H9 (cell line): Measurements from ENCODE around the gene HHATL. TPM values are rescaled to one million over a fixed set of nuclear protein-coding genes. Genes with fewer than 3 reads are reported as not detected.

Source experiments
- DNase-seq: peaks from one replicate; pipeline ENCODE4 v3.0.0-alpha.2; 2017
- H2AFZ ChIP-seq: one replicate; pipeline ENCODE4 v1.6.1; 2013; ENCODE audit warnings: mild to moderate bottlenecking, low read length, control low read depth, moderate library complexity
- H2AK5ac ChIP-seq: 2 replicates; pipeline ENCODE4 v1.6.1; 2013; ENCODE audit warnings: low read length, control low read depth, mixed read lengths; ENCODE audit not compliant: insufficient read length
- H2BK120ac ChIP-seq: one replicate; pipeline ENCODE4 v1.6.1; 2013; ENCODE audit warnings: low read depth, mild to moderate bottlenecking, low read length, control low read depth, inconsistent platforms; ENCODE audit not compliant: poor library complexity, severe bottlenecking
- H2BK12ac ChIP-seq: 2 replicates; pipeline ENCODE4 v1.6.1; 2013; ENCODE audit warnings: low read length, control low read depth, mixed read lengths, low read depth; ENCODE audit not compliant: insufficient read length
- H2BK15ac ChIP-seq: 2 replicates; pipeline ENCODE4 v1.6.1; 2013; ENCODE audit warnings: low read depth, low read length, control low read depth
- H2BK20ac ChIP-seq: one replicate; pipeline ENCODE4 v1.6.1; 2013; ENCODE audit warnings: low read depth, mild to moderate bottlenecking, low read length, control low read depth, inconsistent platforms; ENCODE audit not compliant: poor library complexity, severe bottlenecking
- H2BK5ac ChIP-seq: 2 replicates; pipeline ENCODE4 v1.6.1; 2013; ENCODE audit warnings: low read length, control low read depth, mixed read lengths; ENCODE audit not compliant: insufficient read length
- H3K14ac ChIP-seq: 2 replicates; pipeline ENCODE4 v1.6.1; 2013; ENCODE audit warnings: low read length, control low read depth; ENCODE audit not compliant: insufficient read depth
- H3K18ac ChIP-seq: 2 replicates; pipeline ENCODE4 v1.6.1; 2013; ENCODE audit warnings: low read depth, mild to moderate bottlenecking, mixed read lengths, low read length, control low read depth; ENCODE audit not compliant: insufficient read length
- H3K23ac ChIP-seq: 2 replicates; pipeline ENCODE4 v1.6.1; 2013; ENCODE audit warnings: low read length, control low read depth, mixed read lengths, low read depth; ENCODE audit not compliant: insufficient read length
- H3K23me2 ChIP-seq: 2 replicates; pipeline ENCODE4 v1.6.1; 2013; ENCODE audit warnings: low read depth, mild to moderate bottlenecking, mixed read lengths, low read length, control low read depth; ENCODE audit not compliant: insufficient read length, poor library complexity, severe bottlenecking
- H3K27ac ChIP-seq: 2 replicates; pipeline ENCODE4 v1.5.1; 2013; ENCODE audit warnings: low read length, control low read depth, mixed read lengths, low read depth; ENCODE audit not compliant: insufficient read length
- H3K27me3 ChIP-seq: 2 replicates; pipeline ENCODE4 v1.6.1; 2013; ENCODE audit warnings: low read length, control low read depth, inconsistent platforms; ENCODE audit not compliant: insufficient read depth
- H3K4ac ChIP-seq: 2 replicates; pipeline ENCODE4 v1.6.1; 2013; ENCODE audit warnings: low read depth, mild to moderate bottlenecking, control low read depth, inconsistent platforms, low read length, moderate library complexity
- H3K4me1 ChIP-seq: 2 replicates; pipeline ENCODE4 v1.6.1; 2013; ENCODE audit warnings: low read length, control low read depth, inconsistent platforms; ENCODE audit not compliant: insufficient read depth
- H3K4me2 ChIP-seq: 2 replicates; pipeline ENCODE4 v1.6.1; 2013; ENCODE audit warnings: low read length, control low read depth, mixed read lengths; ENCODE audit not compliant: insufficient read length, insufficient read depth
- H3K56ac ChIP-seq: 2 replicates; pipeline ENCODE4 v1.6.1; 2013; ENCODE audit warnings: low read depth, mild to moderate bottlenecking, mixed read lengths, low read length, control low read depth; ENCODE audit not compliant: insufficient read length
- H3K79me1 ChIP-seq: 2 replicates; pipeline ENCODE4 v1.6.1; 2013; ENCODE audit warnings: low read depth, mild to moderate bottlenecking, moderate library complexity, low read length, control low read depth, inconsistent platforms; ENCODE audit not compliant: insufficient read depth, poor library complexity, severe bottlenecking
- H3K79me2 ChIP-seq: 2 replicates; pipeline ENCODE4 v1.6.1; 2013; ENCODE audit warnings: low read length, control low read depth, inconsistent platforms; ENCODE audit not compliant: insufficient read depth
- H3K9ac ChIP-seq: 2 replicates; pipeline ENCODE4 v1.6.1; 2013; ENCODE audit warnings: low read length, control low read depth, mixed read lengths; ENCODE audit not compliant: insufficient read length; ENCODE audit errors: extremely low read depth
- H3K9me3 ChIP-seq: one replicate; pipeline ENCODE4 v1.6.1; 2013; ENCODE audit warnings: low read depth, low read length, inconsistent platforms; ENCODE audit not compliant: control insufficient read depth
- H3T11ph ChIP-seq: one replicate; pipeline ENCODE4 v1.6.1; 2013; ENCODE audit warnings: mild to moderate bottlenecking, low read length, control low read depth, inconsistent platforms
- H4K20me1 ChIP-seq: one replicate; pipeline ENCODE4 v1.6.1; 2013; ENCODE audit not compliant: control insufficient read depth, insufficient read length, insufficient read depth
- H4K5ac ChIP-seq: 2 replicates; pipeline ENCODE4 v1.6.1; 2013; ENCODE audit warnings: low read depth, mild to moderate bottlenecking, mixed read lengths, low read length, control low read depth; ENCODE audit not compliant: insufficient read length
- H4K8ac ChIP-seq: replicated peaks from 2 replicates; pipeline ENCODE4 v1.6.1; 2013; ENCODE audit warnings: low read length, control low read depth, mixed read lengths, low read depth; ENCODE audit not compliant: insufficient read length
- H4K91ac ChIP-seq: 2 replicates; pipeline ENCODE4 v1.6.1; 2013; ENCODE audit warnings: low read depth, mild to moderate bottlenecking, moderate library complexity, mixed read lengths, low read length, control low read depth; ENCODE audit not compliant: insufficient read length
- H3K27ac Mint-ChIP-seq, 3 experiments: 2 replicates in 2 of 3; 3 replicates in 1 of 3; pipeline ENCODE4 v1.8.0; 2020 to 2021; ENCODE audit warnings: mixed read lengths in 3 of 3, mild to moderate bottlenecking in 1 of 3, moderate library complexity in 1 of 3
- H3K27me3 Mint-ChIP-seq: 2 replicates; pipeline ENCODE4 v1.8.0; 2021; ENCODE audit warnings: low read depth, mild to moderate bottlenecking, moderate library complexity, mixed read lengths
- H3K36me3 Mint-ChIP-seq, 3 experiments: 2 replicates in 2 of 3; 3 replicates in 1 of 3; pipeline ENCODE4 v1.8.0; 2020 to 2021; ENCODE audit warnings: low read depth in 3 of 3, mixed read lengths in 3 of 3; ENCODE audit not compliant: insufficient read depth in 1 of 3
- H3K4me1 Mint-ChIP-seq, 2 experiments: 2 replicates each; pipeline ENCODE4 v1.8.0; 2020; ENCODE audit warnings: mixed read lengths in 2 of 2
- H3K4me3 Mint-ChIP-seq, 2 experiments: 2 replicates in 1 of 2; 3 replicates in 1 of 2; pipeline ENCODE4 v1.8.0; 2020 to 2021; ENCODE audit warnings: mild to moderate bottlenecking in 2 of 2, mixed read lengths in 2 of 2, moderate library complexity in 1 of 2
- H3K9me3 Mint-ChIP-seq, 2 experiments: 2 replicates in 1 of 2; 3 replicates in 1 of 2; pipeline ENCODE4 v1.8.0; 2020; ENCODE audit warnings: mild to moderate bottlenecking in 2 of 2, mixed read lengths in 2 of 2, moderate library complexity in 1 of 2
- WGBS: extraction: QIAGEN DNeasy Blood & Tissue Kit; methylation state at CpG from one replicate; pipeline ENCODE4 v1.1.7; 2013; ENCODE audit warnings: missing lambda C conversion rate, low lambda C conversion rate, mixed read lengths; ENCODE audit not compliant: insufficient read length; ENCODE audit errors: extremely low coverage; 5-methylcytosine and 5-hydroxymethylcytosine counted together
- total RNA-seq: library from RNA; stranded (reverse); gene quantifications from 2 replicates; pipeline ENCODE4 v1.2.1, GENCODE V29; 2021
- TF ChIP-seq, protein P1 (sequence below): fragments of 200-600 bp; sonication (generic); conservative IDR thresholded peaks from 3 replicates; pipeline ENCODE4 v1.8.0; 2021; ENCODE audit warnings: antibody characterized with exemption, mild to moderate bottlenecking

Gene HHATL
- total RNA-seq, 1 experiment from 2014 or later: 0.46 TPM

DNA sequence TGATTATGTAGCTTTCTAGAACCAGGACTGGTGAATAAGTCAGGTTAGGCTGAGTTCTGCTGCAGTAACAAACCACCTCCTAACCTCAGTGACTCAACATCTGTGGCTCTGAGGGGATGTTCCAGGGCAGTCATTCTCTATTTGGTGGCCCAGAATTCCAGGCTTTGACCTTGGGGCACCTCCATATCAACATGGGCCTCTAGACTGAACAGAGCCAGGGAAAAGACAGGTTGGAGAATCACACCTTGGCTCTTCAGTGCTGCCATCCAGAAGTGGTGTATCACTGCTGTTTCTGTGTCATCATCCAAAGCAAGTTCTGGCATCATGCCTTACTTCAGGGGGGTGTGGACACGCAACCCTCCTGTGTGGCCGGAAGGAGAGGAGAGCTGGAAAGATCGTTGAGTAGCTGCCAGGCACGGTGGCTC is 33.8 kb downstream of the HHATL start:
- DNase-seq: no peak
- Histone ChIP-seq H3K79me2 (no peaks in the 10 kb centered on the region), H2BK120ac (no peak overlapping the region), H3K4me1 (no peaks in the 10 kb centered on the region), H2BK20ac (no peak overlapping the region), H2BK5ac (no peak overlapping the region), H2BK15ac (no peak overlapping the region), H3K4me2 (no peak overlapping the region), H3K23me2 (no peaks in the 10 kb centered on the region), H3K56ac (no peak overlapping the region), H3K23ac (no peak overlapping the region), H3K27ac (no peak overlapping the region), H3T11ph (no peak overlapping the region), H3K4ac (no peak overlapping the region), H4K8ac (no peak overlapping the region), H2AK5ac (no peak overlapping the region), H3K79me1 (no peaks in the 10 kb centered on the region), H4K5ac (no peak overlapping the region), H3K27me3 (no peaks in the 10 kb centered on the region), H4K91ac (no peak overlapping the region), H3K9ac (no peak overlapping the region), H2AFZ (no peak overlapping the region), H3K18ac (no peak overlapping the region), H3K14ac (no peak overlapping the region), H2BK12ac (no peak overlapping the region), H4K20me1 (no peaks in the 10 kb centered on the region), H3K9me3 (no peaks in the 10 kb centered on the region)
- Mint-ChIP-seq H3K9me3 (peaks cover 2 to 4% of the 10 kb centered on the region in 2 experiments; a peak in 2 of 5 replicates), H3K4me1 (peaks cover 8 to 9% of the 10 kb centered on the region in 2 experiments), H3K27ac (no peak overlapping the region), H3K4me3 (no peak overlapping the region), H3K36me3 (no peaks in the 10 kb centered on the region; a peak in 3 of 7 replicates), H3K27me3 (peaks cover 13% of the 10 kb centered on the region)
- no CpG with 5 or more reads among the region's 4 CpGs for WGBS
- TF ChIP-seq, protein P1, sequence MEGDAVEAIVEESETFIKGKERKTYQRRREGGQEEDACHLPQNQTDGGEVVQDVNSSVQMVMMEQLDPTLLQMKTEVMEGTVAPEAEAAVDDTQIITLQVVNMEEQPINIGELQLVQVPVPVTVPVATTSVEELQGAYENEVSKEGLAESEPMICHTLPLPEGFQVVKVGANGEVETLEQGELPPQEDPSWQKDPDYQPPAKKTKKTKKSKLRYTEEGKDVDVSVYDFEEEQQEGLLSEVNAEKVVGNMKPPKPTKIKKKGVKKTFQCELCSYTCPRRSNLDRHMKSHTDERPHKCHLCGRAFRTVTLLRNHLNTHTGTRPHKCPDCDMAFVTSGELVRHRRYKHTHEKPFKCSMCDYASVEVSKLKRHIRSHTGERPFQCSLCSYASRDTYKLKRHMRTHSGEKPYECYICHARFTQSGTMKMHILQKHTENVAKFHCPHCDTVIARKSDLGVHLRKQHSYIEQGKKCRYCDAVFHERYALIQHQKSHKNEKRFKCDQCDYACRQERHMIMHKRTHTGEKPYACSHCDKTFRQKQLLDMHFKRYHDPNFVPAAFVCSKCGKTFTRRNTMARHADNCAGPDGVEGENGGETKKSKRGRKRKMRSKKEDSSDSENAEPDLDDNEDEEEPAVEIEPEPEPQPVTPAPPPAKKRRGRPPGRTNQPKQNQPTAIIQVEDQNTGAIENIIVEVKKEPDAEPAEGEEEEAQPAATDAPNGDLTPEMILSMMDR: no peak
